OCI-LY1 (cell line): Measurements from ENCODE around the gene HNRNPA3.

Source experiments
- CTCF ChIP-seq: fragments of 200-600 bp; sonication (generic), shearing (Covaris generic); IDR thresholded peaks from 2 replicates; pipeline ENCODE4 v1.5.1; 2017; ENCODE audit warnings: mild to moderate bottlenecking, antibody characterized with exemption, low read length, moderate library complexity, mixed read lengths
- EZH2 ChIP-seq: fragments of 200-600 bp; sonication (generic), shearing (Covaris generic); IDR thresholded peaks from 2 replicates; pipeline ENCODE4 v1.8.0; 2017; ENCODE audit warnings: borderline replicate concordance, mixed run types, mild to moderate bottlenecking, antibody characterized with exemption, low read length, moderate library complexity, mixed read lengths

GRCh38 chr2:177237932-177238331 lies 25.3 kb downstream of the HNRNPA3 start:
- TF ChIP-seq EZH2 (no peak), CTCF (no peak)
